NT2/D1 (cell line): ENCODE data around the gene TMEM163.

Experiments
- SUZ12 ChIP-seq: IDR thresholded peaks from 2 replicates; pipeline ENCODE4 v1.6.1; 2011; ENCODE audit not compliant: insufficient read length, insufficient read depth; ENCODE audit errors: extremely low read depth
- ZNF274 ChIP-seq: IDR thresholded peaks from 2 replicates; pipeline ENCODE4 v1.6.1; 2011; ENCODE audit warnings: mild to moderate bottlenecking, low read depth, low read length

DNA sequence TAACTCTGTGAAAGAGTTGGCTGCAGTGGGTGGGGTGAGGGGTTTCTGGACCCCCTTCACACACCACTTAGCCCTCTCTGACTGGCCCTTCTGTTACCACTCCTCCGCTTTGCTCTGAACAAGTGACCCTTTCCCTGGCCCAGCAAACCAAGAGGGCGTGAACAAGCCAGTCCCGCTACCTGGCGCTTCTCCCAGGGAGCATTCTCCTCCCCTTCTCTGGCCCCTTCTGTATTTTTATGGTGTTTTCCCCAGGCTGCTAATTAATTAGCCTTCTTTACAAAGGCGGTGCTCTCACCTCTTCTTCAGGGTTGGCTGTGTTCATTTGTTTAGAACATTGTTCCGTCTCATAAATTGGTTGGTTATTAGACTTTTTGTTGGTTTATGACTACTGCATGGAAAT, 284.8 kb downstream of the TMEM163 start:
- TF ChIP-seq ZNF274 (no peak), SUZ12 (no peak)
